Muscle layer of duodenum (tissue), 2 donors: ENCODE data around the gene ERN2.

ENCODE experiments used
- H3K27ac ChIP-seq: one replicate; pipeline ENCODE4 v1.7.0; 2013; ENCODE audit warnings: mild to moderate bottlenecking, low read length
- H3K27me3 ChIP-seq: one replicate; pipeline ENCODE4 v1.7.0; 2013; ENCODE audit warnings: low read depth, mild to moderate bottlenecking, control low read depth, low read length
- H3K36me3 ChIP-seq, 2 donors: one replicate each; pipeline ENCODE4 v1.7.0; 2013; ENCODE audit warnings: low read length in 2 of 2, control low read depth in 1 of 2, mild to moderate bottlenecking in 1 of 2; ENCODE audit not compliant: insufficient read depth in 2 of 2, control insufficient read depth in 1 of 2
- H3K4me1 ChIP-seq, 2 donors: one replicate each; pipeline ENCODE4 v1.7.0; 2013; ENCODE audit warnings: low read length in 2 of 2, mild to moderate bottlenecking in 2 of 2, control low read depth in 1 of 2, moderate library complexity in 1 of 2; ENCODE audit not compliant: insufficient read depth in 2 of 2, control insufficient read depth in 1 of 2
- H3K4me3 ChIP-seq, 2 donors: one replicate each; pipeline ENCODE4 v1.7.0; 2013; ENCODE audit warnings: low read length in 2 of 2, low read depth in 1 of 2, mild to moderate bottlenecking in 1 of 2
- H3K9me3 ChIP-seq, 2 donors: one replicate each; pipeline ENCODE4 v1.7.0; 2013; ENCODE audit warnings: low read length in 2 of 2, control low read depth in 1 of 2, mild to moderate bottlenecking in 1 of 2; ENCODE audit not compliant: control insufficient read depth in 1 of 2
- donor health status: healthy.

ERN2 gene

DNA sequence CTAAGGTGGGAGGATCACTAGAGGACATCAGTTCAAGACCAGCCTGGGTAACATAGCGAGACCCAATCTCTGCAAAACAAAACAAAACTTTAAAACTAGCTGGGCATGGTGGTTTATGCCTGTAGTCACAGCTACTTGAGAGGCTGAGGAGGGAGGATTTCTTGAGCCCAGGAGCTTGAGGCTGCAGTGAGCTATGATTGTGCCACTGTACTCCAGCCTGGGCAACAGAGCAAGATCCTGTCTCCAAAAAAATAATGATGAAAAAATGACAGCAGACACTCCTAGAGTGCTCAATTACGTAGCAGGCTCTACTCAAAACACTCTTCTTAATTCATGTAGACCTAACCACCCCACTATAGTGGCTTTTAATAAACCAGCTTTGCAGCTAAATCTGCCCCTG lies 12.9 kb downstream of the ERN2 start:
- H3K4me1 ChIP-seq = no peaks in the 10 kb centered on the region
- no peak overlapping the region for H3K27ac ChIP-seq
- H3K27me3 ChIP-seq = no peaks in the 10 kb centered on the region
- no peaks in the 10 kb centered on the region for H3K36me3 ChIP-seq
- H3K9me3 ChIP-seq = peaks cover 0 to 4% of the 10 kb centered on the region in 2 donors
- H3K4me3 ChIP-seq = no peak overlapping the region

DNA sequence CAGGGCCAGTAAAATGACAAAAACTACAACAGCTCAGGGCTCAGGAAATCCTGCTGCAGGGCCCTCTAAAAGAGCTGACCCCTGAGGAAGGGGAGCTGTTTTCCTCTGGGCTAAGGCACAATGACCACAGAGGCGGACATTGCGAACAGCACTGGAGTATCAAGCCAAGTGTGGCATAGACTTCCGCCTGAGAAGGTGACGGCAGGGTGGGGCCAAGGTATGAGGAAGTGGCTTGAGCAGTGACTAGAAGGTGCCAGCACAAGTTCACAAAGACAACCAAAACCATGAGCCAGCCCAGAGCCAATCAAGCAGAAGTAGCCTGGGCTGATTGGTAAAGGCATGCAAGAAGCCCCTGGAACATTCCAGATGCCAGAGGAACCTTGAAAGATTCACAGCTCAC lies 13.9 kb downstream of the ERN2 start:
- no peaks in the 10 kb centered on the region for H3K36me3 ChIP-seq
- H3K4me1 ChIP-seq = no peaks in the 10 kb centered on the region
- peaks cover 0 to 4% of the 10 kb centered on the region in 2 donors for H3K9me3 ChIP-seq
- no peaks in the 10 kb centered on the region for H3K27me3 ChIP-seq
- no peak overlapping the region for H3K4me3 ChIP-seq
- peak overlapping the region; percentile 56 for H3K27ac ChIP-seq

DNA sequence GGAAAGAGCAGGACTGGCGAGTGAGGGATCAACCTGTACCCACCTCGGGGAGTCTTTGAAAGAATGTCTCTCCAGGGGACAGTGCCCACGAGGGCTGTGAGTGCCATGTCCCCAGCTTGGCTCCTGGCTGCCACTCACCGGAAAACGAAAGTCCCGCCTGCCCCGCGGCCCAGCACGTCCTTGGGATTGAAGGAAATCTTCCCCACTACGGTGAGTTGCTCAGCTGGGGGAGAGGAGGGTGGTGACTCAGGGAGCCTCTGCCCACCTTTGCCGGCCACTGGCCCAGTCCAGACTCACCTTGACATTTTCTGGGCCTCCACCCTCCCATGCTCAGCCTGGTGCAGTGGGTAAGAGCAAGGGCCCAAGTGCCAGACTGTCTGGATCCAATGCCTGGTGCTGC lies 17.3 kb downstream of the ERN2 start:
- H3K4me1 ChIP-seq = no peaks in the 10 kb centered on the region
- no peaks in the 10 kb centered on the region for H3K9me3 ChIP-seq
- H3K4me3 ChIP-seq = no peak overlapping the region
- no peaks in the 10 kb centered on the region for H3K27me3 ChIP-seq
- H3K36me3 ChIP-seq = peaks cover 3 to 6% of the 10 kb centered on the region in 2 donors
- no peak overlapping the region for H3K27ac ChIP-seq

DNA sequence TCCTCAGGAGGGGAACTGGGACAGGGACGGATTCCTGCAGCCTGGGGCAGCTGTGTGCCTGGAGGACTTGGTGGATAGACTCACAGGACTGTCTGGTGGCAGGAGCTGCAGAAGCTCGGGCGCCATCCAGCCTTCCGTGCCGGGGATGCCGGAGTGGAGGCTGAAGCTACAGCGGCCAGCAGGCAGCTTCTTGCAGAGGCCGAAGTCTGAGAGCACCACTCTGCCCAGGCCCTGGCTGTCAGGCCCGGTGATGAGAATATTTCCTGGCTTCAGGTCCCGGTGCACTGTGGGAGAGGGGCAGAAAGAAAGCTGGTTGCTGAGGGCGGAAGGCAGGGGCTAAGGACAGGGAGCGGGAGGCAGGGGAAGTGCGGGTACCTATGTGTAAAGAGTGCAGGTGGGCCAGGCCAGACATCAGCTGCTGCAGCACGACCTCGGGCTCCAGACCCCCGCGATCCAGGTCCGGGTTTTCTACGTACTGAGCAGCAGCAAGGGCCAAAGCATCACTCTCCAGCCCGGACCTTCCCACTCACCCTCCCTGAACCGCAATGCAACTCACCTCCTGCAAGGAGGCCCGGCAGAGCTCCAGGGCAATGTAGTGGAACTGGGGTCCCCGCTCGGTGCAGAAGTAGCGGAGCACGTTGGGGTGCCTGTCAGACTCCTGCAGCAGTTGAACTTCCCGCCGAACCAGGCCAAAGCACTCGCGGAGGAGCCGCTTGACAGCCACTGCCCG lies 18.2 kb downstream of the ERN2 start:
- peaks cover 11 to 15% of the 10 kb centered on the region in 2 donors for H3K36me3 ChIP-seq
- H3K4me1 ChIP-seq = no peaks in the 10 kb centered on the region
- no peak overlapping the region for H3K27ac ChIP-seq
- peak overlapping the region; percentile 30 to 46 for H3K4me3 ChIP-seq
- H3K9me3 ChIP-seq = no peaks in the 10 kb centered on the region
- H3K27me3 ChIP-seq = no peaks in the 10 kb centered on the region

DNA sequence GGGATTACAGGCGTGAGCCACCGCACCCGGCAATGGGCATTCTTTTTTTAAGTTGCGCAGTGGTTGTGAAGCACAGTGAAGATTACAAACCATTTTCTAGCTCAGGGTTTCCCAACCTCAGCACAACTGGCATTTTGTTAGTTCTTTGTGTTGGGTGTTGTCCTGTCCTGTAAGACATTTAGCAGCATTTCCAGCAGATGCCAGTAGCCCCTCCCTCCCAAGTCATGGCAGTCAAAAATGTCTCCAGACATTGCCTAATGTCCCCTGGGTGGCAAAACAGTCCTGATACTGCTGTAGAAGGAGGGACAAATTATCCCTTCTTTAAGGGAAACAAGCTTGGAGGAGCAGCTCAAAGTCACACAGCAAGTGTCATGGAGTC lies 18.8 kb downstream of the ERN2 start:
- Histone ChIP-seq H3K4me1 (no peaks in the 10 kb centered on the region), H3K9me3 (no peaks in the 10 kb centered on the region), H3K36me3 (peaks cover 16 to 21% of the 10 kb centered on the region in 2 donors), H3K27me3 (no peaks in the 10 kb centered on the region), H3K27ac (no peak overlapping the region), H3K4me3 (no peak overlapping the region)

DNA sequence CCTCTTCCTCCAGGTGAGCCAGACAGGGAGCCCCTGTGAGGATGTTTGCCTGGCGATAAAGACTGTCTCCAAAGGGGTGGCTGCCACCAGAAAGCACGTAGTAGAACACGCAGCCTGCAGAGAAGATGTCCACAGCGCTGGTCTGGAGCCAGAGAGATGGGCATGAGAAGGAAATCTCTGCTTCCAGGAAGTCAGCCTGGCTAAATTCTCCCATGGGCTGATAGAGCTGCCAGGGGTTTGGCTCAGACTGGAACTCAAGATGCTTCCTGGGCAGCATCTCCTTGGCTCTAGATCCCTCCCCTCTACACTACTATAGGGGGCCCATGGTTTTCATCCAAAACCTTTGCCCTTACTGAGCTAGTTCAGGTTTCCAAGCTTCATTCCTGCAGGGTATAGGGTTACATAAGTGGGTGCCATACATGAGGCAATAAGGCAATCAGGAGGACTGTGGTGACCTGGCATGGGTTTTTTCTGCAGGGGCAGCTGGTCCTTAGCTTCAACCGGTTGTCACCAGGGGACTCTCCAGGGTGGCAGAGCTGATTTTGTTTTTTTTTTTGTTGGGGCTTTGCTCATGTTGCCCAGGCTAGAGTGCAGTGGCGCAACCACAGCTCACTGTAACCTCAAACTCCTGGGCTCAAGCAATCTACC lies 20.7 kb downstream of the ERN2 start:
- Histone ChIP-seq H3K36me3 (peaks cover 33 to 40% of the 10 kb centered on the region in 2 donors), H3K27ac (no peak overlapping the region), H3K27me3 (no peaks in the 10 kb centered on the region), H3K4me1 (no peaks in the 10 kb centered on the region), H3K4me3 (no peak overlapping the region), H3K9me3 (no peaks in the 10 kb centered on the region)

DNA sequence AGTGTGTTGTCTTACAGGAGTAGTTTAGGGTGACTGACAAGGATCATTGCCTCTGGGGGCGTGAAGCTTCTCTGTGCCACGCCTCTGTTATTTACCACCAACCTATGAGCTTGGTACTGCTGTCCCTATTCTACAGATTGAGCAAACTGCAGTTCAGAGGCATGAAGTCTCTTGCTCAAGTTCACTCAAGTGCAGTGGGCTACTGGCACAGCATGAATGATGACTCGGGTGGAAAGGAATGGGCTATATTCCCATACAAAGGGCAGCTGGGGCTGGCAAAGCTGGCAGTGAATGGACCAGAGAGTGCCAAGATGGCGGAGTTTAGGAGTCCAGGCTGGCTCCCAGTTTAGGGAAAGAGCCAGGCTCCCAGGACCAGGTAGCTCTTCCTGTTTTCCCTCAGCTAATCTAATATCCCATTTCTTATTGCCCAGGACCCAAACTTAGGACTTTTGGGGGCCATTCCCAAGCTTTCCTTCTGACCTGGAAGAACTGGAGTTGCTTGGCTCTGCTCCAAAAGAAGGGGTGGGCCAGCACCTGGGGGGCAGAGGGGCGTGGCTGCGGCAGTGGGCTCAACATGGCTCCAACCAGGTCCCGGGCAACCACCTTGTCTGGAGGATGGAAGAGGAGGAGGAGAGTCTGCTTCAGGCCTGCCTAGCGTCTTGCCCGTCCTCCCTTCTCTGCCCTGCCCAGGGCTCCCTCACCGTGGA lies 21.4 kb downstream of the ERN2 start:
- Histone ChIP-seq H3K4me3 (no peak overlapping the region), H3K27me3 (no peaks in the 10 kb centered on the region), H3K4me1 (no peaks in the 10 kb centered on the region), H3K36me3 (peaks cover 38 to 45% of the 10 kb centered on the region in 2 donors), H3K9me3 (no peaks in the 10 kb centered on the region), H3K27ac (no peak overlapping the region)

DNA sequence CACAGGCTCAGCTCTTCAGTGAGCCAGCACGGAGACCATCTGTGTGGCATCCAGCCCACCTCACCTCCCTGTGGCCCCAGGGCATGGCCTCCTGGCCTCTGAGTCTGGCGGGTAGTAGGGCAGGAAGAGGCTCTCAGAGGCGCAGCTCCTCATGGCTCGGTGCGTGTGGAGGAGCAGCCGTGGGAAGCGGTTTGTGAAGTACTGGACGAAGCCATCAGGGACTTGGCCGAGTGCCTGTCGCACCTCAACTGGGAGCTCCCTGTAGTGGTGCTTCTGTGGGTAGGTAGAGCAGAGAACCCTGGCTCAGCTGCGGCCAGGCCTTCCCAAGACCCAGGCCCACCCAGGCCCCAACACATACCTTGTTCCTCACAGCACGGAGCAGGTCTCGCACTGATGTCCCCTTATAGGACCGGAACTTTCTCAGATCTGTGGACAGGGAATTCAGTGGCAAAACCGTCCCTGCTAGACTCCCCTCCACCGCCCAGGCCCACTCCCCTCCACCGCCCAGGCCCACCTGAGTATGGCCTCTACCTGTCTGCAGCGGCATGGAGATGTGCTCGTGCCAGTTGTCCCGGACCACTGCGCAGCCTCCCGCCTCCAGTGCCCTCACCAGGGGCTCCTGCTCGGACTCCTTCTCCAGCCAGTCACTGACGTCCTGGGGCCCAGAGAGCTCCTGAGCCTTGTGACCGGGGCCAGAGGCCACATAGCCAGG lies 22.1 kb downstream of the ERN2 start:
- H3K27ac ChIP-seq = no peak overlapping the region
- no peak overlapping the region for H3K4me3 ChIP-seq
- H3K9me3 ChIP-seq = no peaks in the 10 kb centered on the region
- H3K4me1 ChIP-seq = no peaks in the 10 kb centered on the region
- no peaks in the 10 kb centered on the region for H3K27me3 ChIP-seq
- peaks cover 38 to 45% of the 10 kb centered on the region in 2 donors for H3K36me3 ChIP-seq

DNA sequence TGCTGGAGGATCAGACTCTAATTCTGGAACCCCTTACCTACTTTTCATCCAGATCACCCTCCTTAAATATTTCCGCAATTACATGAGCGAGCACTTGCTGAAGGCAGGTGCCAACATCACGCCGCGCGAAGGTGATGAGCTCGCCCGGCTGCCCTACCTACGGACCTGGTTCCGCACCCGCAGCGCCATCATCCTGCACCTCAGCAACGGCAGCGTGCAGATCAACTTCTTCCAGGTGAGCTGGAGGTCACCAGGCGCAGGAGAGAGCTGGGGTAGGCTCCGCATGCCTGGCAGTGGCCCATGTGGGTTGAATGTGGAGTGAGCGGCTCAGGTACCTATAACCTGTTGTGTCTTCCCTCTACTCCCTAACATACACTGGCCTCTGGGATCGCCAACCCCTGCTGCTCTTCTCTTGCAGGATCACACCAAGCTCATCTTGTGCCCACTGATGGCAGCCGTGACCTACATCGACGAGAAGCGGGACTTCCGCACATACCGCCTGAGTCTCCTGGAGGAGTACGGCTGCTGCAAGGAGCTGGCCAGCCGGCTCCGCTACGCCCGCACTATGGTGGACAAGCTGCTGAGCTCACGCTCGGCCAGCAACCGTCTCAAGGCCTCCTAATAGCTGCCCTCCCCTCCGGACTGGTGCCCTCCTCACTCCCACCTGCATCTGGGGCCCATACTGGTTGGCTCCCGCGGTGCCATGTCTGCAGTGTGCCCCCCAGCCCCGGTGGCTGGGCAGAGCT lies 23.4 kb downstream of the ERN2 start:
- Histone ChIP-seq H3K4me3 (no peak overlapping the region), H3K9me3 (no peaks in the 10 kb centered on the region), H3K27me3 (no peaks in the 10 kb centered on the region), H3K27ac (no peak overlapping the region), H3K36me3 (peaks cover 38 to 54% of the 10 kb centered on the region in 2 donors), H3K4me1 (no peaks in the 10 kb centered on the region)

DNA sequence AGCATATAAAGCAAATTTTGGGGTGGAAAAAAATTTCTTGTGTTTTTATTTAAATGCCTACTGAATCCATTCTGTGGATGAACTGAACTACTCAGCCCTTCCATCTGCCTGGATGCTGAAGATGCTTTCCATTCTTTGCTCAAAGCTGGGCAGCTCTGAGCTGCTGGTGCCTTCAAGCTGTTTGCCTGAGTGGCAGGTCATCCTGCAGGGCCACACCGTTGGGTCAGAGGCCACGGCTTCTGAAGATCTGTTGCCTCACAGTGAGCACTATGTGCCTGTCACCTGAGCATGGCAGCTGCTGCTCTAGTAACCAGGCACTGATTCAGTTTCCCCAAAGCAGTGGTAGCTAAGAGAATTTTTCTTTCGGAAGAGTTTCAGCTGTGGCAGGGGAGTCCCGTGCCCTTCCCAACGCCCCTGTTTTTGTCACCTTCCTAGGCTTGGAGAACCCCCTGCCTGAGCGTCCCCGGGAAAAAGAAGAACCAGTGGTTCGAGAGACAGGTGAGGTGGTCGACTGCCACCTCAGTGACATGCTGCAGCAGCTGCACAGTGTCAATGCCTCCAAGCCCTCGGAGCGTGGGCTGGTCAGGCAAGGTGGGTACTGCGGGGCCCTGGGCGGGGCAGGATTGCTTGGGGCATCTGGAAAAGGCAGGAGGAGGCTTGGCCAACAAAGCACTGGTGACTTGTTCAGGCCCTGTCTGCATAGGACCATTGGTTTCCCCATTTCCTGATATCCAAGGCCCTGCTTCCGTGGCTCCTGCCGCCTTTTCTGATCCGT lies 25.8 kb downstream of the ERN2 start:
- peaks cover 38 to 68% of the 10 kb centered on the region in 2 donors for H3K36me3 ChIP-seq
- no peaks in the 10 kb centered on the region for H3K27me3 ChIP-seq
- H3K9me3 ChIP-seq = no peaks in the 10 kb centered on the region
- no peaks in the 10 kb centered on the region for H3K4me1 ChIP-seq
- H3K27ac ChIP-seq = no peak overlapping the region
- H3K4me3 ChIP-seq = no peak overlapping the region
